Stimulated activated CD8-positive, alpha-beta memory T cell treated with anti-CD3 and anti-CD28 coated beads, Interleukin-15, amount 100 ng/mL, for 48 hours (primary cell): ENCODE data around the gene NLRP5.
"Not testable (repeated sequence)": the region's sequence is repeated elsewhere in the genome, so short reads cannot be mapped to it uniquely, and the experiment has no call there.

Source experiments
- DNase-seq, 2 donors: peaks; one replicate each; pipeline ENCODE4 v3.0.0-alpha.2; 2020; ENCODE audit warnings: low read depth in 2 of 2

NLRP5 gene

DNA sequence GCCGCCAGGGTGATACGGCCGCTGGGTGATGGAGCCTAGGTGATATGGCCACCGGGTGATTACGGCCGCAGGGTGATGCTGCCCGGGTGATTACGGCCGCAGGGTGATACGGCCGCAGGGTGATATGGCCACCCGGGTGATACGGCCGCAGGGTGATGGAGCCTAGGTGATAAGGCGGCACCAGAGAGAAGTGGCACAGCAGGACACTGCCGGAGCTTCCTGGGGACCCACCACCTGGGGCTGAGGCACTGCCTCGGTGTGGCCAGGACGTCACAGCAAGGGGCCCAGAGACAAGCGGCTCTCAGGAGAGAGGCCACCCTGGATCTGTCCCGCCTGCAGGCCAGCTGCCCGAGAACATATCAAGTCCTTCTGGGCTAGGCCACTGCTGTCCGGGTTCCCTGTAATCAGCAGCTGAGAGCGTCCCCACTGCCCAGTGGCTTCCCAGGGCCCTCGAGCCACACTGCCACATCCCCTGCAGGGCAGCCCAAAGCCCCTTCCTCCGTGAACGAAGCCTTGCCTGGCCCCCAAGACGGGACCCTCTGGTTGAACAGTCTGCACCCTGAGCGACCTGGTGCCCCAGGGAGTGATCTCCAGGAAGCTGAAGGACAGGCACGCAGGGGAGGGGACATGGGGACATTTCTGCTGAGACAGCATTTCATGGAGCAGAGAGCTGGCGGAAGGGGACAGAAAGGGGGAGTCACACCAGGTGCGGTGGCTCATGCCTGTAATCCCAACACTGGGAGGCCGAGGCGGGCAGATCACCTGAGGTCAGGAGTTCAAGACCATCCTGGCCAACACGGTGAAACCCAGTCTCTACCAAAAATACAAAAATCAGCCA is 112.4 kb downstream of the NLRP5 start:
- no peak for DNase-seq

DNA sequence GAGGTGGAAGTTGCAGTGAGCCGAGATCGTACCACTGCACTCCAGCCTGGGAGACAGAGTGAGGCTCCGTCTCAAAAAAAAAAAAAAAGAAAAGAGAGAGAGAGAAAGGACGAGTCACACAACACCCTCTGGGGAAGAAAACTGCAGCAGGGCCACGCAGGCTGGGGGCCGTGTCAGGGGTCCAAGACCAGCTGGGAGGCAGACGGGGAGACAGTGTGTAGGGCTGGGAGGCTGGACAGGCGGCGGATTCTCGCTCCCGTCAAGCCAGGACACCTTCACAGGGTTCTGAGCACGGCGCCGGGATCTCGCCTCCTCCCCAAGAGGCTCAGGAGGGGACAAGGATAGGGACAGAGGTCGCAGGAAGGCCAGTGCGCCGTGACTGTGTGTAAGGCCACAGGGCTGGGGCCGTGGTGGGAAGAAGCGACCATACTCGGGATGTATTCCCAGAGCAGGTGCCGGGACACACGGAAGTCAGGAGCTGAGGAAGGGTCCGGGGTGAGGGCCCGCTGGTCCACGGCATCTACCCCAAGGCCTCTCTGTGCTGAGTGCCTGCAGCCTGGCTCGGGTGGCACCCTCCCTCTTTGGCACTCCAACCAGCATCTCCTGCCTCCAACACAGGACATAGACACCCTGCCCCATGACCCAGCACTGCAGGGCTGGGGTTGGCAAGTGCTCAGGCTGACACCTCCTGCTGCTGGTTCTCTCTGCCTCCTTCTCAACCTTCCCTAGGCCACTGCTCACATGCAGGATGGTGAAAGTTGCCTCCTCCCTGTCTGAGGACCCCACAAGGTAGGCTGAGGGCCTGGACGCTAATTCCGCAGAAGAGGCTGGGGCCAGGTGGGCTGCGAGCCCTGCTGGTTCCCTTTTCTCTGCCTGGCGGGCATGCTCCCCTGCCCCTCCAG is 113.3 kb downstream of the NLRP5 start:
- no peak for DNase-seq

DNA sequence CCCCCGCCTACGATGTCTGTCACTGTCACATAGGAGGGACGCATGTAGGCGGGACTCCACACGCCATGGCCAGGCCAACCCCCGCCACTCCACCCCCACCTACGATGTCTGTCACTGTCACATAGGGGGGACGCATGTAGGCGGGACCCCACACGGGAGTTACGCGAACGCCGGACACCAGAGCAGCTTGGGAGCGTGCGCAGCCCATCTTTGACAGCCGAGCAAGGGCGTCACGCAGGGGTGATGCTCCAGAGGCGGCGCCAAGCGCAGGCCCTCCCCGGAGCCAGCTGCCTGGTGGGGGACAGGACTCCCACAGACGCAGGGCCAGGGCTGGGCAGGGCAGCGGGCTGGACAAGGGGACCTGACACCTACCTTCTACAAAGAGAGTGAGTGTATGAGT is 114.5 kb downstream of the NLRP5 start:
- no peak for DNase-seq

DNA sequence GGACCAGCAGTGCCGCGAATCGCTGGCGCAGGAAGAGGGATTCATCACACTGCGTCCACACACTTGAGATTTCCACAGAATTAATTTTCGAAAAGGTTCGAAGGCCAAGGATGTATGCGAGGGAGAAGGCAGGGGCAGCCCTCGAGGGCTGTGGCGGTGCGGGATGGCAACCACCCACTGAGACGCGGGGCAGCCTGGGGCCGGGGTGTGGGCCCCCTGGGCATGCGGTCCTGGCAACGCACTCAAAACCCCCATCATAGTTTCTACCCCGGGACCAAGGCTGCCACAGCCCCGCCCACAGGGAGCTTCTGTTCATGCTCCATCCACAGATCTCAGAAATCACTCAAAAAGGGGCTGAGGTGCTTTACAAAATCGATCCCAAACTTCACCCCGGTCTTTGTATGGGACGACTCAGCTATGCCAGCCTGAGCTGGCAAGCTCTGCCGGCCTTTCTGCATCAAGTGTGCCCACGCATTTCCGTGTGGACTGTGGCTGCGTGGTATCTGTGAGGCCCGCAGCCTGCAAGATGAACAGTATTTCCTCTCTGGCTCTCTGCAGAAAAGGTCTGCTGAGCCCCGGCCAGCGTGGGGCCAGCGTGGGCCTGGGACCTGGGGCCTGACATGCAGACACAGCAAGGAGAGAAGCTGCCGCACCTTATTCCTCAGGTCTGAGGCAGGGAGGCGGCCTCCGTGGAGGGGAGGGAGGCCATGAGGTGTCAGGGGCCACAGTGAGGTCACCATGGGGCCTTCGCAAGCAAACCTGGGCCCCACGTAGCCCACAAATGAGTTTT is 115.4 kb downstream of the NLRP5 start:
- DNase-seq, result no peak

DNA sequence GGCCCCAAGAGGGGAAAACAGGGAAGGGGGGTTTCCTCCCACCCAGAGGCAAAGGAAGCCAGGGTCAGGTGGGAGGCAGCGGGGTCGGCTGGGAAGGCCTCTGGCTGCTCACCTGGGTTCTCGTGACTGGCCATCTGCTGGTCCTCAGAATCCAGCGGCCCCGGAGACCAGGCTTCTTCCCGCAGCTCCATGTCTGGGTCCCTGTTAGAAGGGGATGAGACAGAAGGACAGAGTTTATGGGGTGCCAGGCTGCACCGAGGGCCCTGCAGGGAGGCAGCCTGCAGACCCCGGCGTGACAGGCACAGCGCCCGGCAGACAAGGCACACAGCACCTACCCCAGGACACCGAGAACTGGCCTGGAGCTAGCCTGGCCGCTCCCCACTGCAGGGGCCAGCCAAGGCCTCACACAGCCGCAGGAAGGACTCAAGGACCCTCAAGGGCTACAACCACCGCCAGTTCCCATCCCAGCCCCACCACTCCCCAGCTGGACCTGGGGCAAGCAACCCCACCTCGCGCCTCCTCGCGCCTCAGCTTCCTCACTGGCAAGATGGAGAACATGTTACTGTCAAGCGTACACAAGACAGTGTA is 116.5 kb downstream of the NLRP5 start:
- DNase-seq, result no peak

- DNase-seq, result no peak
Measured at GRCh38 chr19:56104423-56104822, 117.8 kb downstream of the NLRP5 start.

DNA sequence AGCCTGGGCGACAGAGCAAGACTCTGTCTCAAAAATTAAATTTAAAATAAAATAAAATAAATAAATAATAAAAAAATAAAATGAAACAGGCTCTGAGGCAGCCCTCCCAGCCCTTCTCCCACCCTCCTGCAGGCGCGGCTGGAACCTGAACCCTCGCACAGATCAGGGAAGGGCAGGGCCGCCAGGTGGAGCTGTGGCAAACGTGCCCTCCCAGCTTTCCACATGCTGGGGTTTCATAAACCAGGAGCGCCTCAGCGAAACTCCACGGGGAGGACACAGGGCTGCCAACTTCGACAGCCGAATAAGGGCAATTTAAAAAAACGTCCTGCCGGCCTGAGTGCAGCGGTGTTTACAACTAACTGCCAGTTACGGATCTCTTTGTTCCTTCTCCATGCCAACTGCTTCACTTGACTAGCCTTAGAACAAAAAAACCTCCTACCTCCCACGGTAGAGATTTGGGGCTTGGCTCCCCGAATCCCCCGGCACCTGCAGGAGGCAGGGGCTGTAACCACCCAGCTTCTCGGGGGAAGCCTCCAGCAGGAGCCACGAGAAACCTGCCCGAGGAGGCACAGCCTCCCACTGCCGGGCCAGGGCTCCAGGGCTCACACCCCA is 118.6 kb downstream of the NLRP5 start:
- DNase-seq, result no peak

DNA sequence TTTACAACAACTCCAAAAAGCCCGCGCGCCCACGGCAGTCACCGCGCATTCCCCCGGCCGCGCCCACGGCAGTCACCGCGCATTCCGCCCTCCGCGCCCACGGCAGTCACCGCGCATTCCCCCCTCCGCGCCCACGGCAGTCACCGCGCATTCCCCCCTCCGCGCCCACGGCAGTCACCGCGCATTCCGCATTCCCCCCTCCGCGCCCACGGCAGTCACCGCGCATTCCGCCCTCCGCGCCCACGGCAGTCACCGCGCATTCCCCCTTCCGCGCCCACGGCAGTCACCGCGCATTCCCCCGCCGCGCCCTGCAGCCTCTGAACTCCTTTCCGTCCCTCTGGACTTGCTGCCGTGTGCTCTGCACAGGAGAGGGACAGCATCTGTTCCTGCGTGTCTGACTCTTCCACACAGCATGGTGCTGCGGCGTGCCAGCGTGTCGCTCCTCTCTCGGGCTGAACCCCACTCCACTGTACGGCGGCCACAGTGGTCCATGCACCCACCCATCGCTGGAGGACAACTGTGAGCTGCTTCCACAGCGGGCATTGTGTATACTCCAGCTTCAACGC is 119.3 kb downstream of the NLRP5 start:
- not testable (repeated sequence) for DNase-seq

- DNase-seq, result no peak
Measured at GRCh38 chr19:56106397-56106849, 119.8 kb downstream of the NLRP5 start.

GRCh38 chr19:56106993-56107392 is 120.4 kb downstream of the NLRP5 start:
- DNase-seq, result no peak

GRCh38 chr19:56107626-56108351 is 121.2 kb downstream of the NLRP5 start:
- DNase-seq, result no peak

DNA sequence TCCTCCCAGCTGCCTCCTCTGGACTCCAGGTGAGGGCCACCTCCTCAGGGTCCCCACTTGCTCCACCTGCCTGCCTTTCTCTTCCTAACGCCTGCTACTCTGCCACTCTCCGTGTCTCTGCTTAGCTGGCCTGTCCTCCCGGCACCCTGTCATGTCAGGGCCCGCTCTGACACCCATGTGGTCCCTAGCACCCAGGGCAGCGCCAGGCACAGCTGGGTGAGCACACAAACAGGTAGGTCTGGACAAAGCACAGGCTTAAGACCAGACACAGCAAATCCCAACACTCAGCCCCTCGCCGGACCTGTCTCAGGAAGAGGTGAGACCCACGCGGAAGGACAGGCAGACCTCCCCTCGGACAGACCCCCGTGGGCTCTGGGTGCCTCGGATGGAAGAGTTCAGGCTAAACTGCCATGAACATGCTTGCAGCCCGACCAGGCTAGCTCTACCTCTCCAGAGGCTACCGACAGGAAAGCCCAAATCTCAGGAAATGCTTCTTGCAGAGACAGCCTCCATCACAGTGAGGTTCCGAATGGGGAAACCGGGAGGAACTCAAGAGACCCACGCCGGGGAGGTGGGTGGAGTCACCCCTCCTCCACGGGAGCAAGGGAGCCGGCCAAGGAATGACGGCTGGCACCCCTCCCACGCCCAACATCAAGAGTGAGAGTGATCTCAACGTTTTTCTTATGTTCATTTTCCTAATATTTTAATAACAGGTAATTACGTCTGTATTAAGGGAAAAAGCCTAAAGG is 122.0 kb downstream of the NLRP5 start:
- DNase-seq, result no peak

- DNase-seq, result no peak
Measured at GRCh38 chr19:56109226-56109625, 122.7 kb downstream of the NLRP5 start.

GRCh38 chr19:56110515-56111448 is 124.2 kb downstream of the NLRP5 start:
- DNase-seq, result no peak
